Measurements from ENCODE around the gene BCL3.

- TF ChIP-seq, protein P1, sequence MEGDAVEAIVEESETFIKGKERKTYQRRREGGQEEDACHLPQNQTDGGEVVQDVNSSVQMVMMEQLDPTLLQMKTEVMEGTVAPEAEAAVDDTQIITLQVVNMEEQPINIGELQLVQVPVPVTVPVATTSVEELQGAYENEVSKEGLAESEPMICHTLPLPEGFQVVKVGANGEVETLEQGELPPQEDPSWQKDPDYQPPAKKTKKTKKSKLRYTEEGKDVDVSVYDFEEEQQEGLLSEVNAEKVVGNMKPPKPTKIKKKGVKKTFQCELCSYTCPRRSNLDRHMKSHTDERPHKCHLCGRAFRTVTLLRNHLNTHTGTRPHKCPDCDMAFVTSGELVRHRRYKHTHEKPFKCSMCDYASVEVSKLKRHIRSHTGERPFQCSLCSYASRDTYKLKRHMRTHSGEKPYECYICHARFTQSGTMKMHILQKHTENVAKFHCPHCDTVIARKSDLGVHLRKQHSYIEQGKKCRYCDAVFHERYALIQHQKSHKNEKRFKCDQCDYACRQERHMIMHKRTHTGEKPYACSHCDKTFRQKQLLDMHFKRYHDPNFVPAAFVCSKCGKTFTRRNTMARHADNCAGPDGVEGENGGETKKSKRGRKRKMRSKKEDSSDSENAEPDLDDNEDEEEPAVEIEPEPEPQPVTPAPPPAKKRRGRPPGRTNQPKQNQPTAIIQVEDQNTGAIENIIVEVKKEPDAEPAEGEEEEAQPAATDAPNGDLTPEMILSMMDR (conservative IDR thresholded peaks at IDR 0.05; ENCODE audit: low read depth, low read length) = no peak
- TF ChIP-seq, protein P2, sequence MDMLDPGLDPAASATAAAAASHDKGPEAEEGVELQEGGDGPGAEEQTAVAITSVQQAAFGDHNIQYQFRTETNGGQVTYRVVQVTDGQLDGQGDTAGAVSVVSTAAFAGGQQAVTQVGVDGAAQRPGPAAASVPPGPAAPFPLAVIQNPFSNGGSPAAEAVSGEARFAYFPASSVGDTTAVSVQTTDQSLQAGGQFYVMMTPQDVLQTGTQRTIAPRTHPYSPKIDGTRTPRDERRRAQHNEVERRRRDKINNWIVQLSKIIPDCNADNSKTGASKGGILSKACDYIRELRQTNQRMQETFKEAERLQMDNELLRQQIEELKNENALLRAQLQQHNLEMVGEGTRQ (IDR thresholded peaks at IDR 0.05; ENCODE audit: low read depth, low read length) = no peak
- TF ChIP-seq POLR2A (IDR thresholded peaks at IDR 0.05; ENCODE audit: low read depth, low read length) (no peak), RAD21 (IDR thresholded peaks at IDR 0.05; ENCODE audit: low read length) (no peak), BHLHE40 (IDR thresholded peaks at IDR 0.05; ENCODE audit: low read depth, low read length) (no peak), NFE2L2 (IDR thresholded peaks at IDR 0.05; ENCODE audit: low read depth, low read length) (no peak), CHD1 (IDR thresholded peaks at IDR 0.05; ENCODE audit: low read depth, low read length) (no peak), RFX5 (IDR thresholded peaks at IDR 0.05; ENCODE audit: low read depth, low read length) (no peak), SMC3 (IDR thresholded peaks at IDR 0.05; ENCODE audit: low read depth, low read length) (no peak), FOS (IDR thresholded peaks at IDR 0.05; ENCODE audit: low read depth, low read length) (no peak), MXI1 (IDR thresholded peaks at IDR 0.05; ENCODE audit: borderline replicate concordance, low read depth, low read length) (no peak)
Observed at GRCh38 chr19:44734357-44734756, 14.2 kb upstream of the BCL3 start.
